Measurements from ENCODE around the gene CGRRF1.

CGRRF1 gene

GRCh38 chr14:54567224-54567638 is 57.5 kb downstream of the CGRRF1 start:
- no peaks in the 10 kb centered on the region for H3K9me3 ChIP-seq (ENCODE audit: control insufficient read depth, insufficient read depth, low read depth, low read length)
- H3K4me3 ChIP-seq (ENCODE audit: low read depth, low read length) = peak overlapping the region; percentile 77
- peaks cover 5% of the 10 kb centered on the region; the same call in 1 of the 2 replicates for H3K4me1 ChIP-seq (ENCODE audit: control insufficient read depth, insufficient read depth, low read length)
- POLR2A ChIA-PET = interaction anchor here (0.6 to 2.7 kb wide), 12 partner anchors 10 to 239 kb away, joined by 3 to 23 read pairs (median 4); no protein-coding TSS in a partner anchor
- H3K36me3 ChIP-seq (ENCODE audit: control insufficient read depth in 2 of 2, insufficient read depth in 1 of 2, low read length in 2 of 2) = peaks cover 0 to 6% of the 10 kb centered on the region in 2 experiments; a peak in 1 of 3 replicates
- CTCF ChIA-PET = interaction anchor here (0.6 to 2.1 kb wide), 8 partner anchors 33 to 239 kb away, joined by 3 to 13 read pairs (median 3); no protein-coding TSS in a partner anchor
- H3K27ac ChIP-seq (ENCODE audit: extremely low read depth, low read depth, low read length) = peak overlapping the region; percentile 77; the same call in 1 of the 2 replicates
- TF ChIP-seq SP7 (tag by site-specific recombination; IDR thresholded peaks at IDR 0.05) = no peak
- no peak for TF ChIP-seq PRDM4 (tag by site-specific recombination; IDR thresholded peaks at IDR 0.05)
- peak; percentile 35; the same call in 1 of the 2 replicates for TF ChIP-seq ZNF335 (tag by site-specific recombination; conservative IDR thresholded peaks at IDR 0.05)
- TF ChIP-seq GLIS2 (tag by site-specific recombination; IDR thresholded peaks at IDR 0.05) = peak; percentile 79
- no peak for TF ChIP-seq ZNF426 (tag by site-specific recombination; IDR thresholded peaks at IDR 0.05)
- TF ChIP-seq HIC1 (tag by site-specific recombination; IDR thresholded peaks at IDR 0.05) = peak; percentile 52; the same call in 1 of the 2 replicates
- peak; percentile 46; the same call in 1 of the 2 replicates for TF ChIP-seq ZBTB7A (tag by site-specific recombination; IDR thresholded peaks at IDR 0.05; ENCODE audit: low read depth)
- 0 out of 2 replicates have a peak, but pooled peaks have one; percentile 45 for TF ChIP-seq ZEB2 (tag by site-specific recombination; IDR thresholded peaks at IDR 0.05)
- peak; percentile 12; the same call in 1 of the 2 replicates for TF ChIP-seq ZNF610 (tag by site-specific recombination; IDR thresholded peaks at IDR 0.05; ENCODE audit: borderline replicate concordance)
- TF ChIP-seq ZBTB10 (tag by site-specific recombination; IDR thresholded peaks at IDR 0.05) = peak; percentile 7; the same call in 1 of the 2 replicates
- TF ChIP-seq GLI4 (tag by site-specific recombination; IDR thresholded peaks at IDR 0.05) = no peak
- TF ChIP-seq KLF8 (tag by site-specific recombination; IDR thresholded peaks at IDR 0.05) = 0 out of 2 replicates have a peak, but pooled peaks have one; percentile 5
- TF ChIP-seq ZNF768 (tag by site-specific recombination; IDR thresholded peaks at IDR 0.05) = no peak
- peak; percentile 63 for TF ChIP-seq PRDM10 (tag by site-specific recombination; IDR thresholded peaks at IDR 0.05)
- peak; percentile 88 for TF ChIP-seq ZXDB (tag by site-specific recombination; IDR thresholded peaks at IDR 0.05)
- TF ChIP-seq ZNF341 (tag by site-specific recombination; IDR thresholded peaks at IDR 0.05; ENCODE audit: low read depth) = peak; percentile 97
- TF ChIP-seq ZFHX2 (tag by site-specific recombination; conservative IDR thresholded peaks at IDR 0.05) = peak; percentile 59; the same call in 1 of the 2 replicates
- peak; percentile 41 for TF ChIP-seq ZBTB26 (tag by site-specific recombination; optimal IDR thresholded peaks at IDR 0.05)
- TF ChIP-seq ZNF280C (tag by site-specific recombination; IDR thresholded peaks at IDR 0.05) = no peak
- TF ChIP-seq PATZ1 (tag by site-specific recombination; IDR thresholded peaks at IDR 0.05) = peak; percentile 61
